Measurements from ENCODE around the gene STPG3. TPM values are rescaled to one million over a fixed set of nuclear protein-coding genes. Genes with fewer than 3 reads are reported as not detected.

Gene STPG3
- total RNA-seq, 2 experiments from 2014 or later = not detected

Other genes with a start within 250 kb of the STPG3 start
- gene ABCA2, start 223.0 kb upstream of the STPG3 start, total RNA-seq = 10 to 100 TPM; 67.7 to 70.3 TPM
- gene FUT7, start 219.2 kb upstream of the STPG3 start, total RNA-seq = 10 to 100 TPM in 1 of 2 experiments, 1 to 10 TPM in 1; 8.9 to 10.3 TPM
- gene NPDC1, start 205.1 kb upstream of the STPG3 start, total RNA-seq = 10 to 100 TPM; 35.5 to 41.4 TPM
- not detected for gene ENTPD2, start 197.2 kb upstream of the STPG3 start, total RNA-seq
- 10 to 100 TPM; 33.8 to 40.6 TPM for gene SAPCD2, start 180.7 kb upstream of the STPG3 start, total RNA-seq
- gene UAP1L1, start 173.8 kb upstream of the STPG3 start, total RNA-seq = 10 to 100 TPM; 19.1 to 21.9 TPM
- gene MAN1B1, start 164.3 kb upstream of the STPG3 start, total RNA-seq = 10 to 100 TPM; 43.0 to 55.0 TPM
- 100 to 1,000 TPM; 206 to 259 TPM for gene DPP7, start 136.6 kb upstream of the STPG3 start, total RNA-seq
- gene GRIN1, start 112.1 kb upstream of the STPG3 start, total RNA-seq = under 1 TPM in 1 of 2 experiments, not detected in 1; 0.05 TPM
- not detected for gene LRRC26, start 81.2 kb upstream of the STPG3 start, total RNA-seq
- gene TMEM210, start 79.2 kb upstream of the STPG3 start, total RNA-seq = not detected
- 10 to 100 TPM; 61.3 to 76.1 TPM for gene ANAPC2, start 62.7 kb upstream of the STPG3 start, total RNA-seq
- gene SSNA1, start 62.6 kb upstream of the STPG3 start, total RNA-seq = 10 to 100 TPM; 74.8 to 81.3 TPM
- 1 to 10 TPM; 8.9 TPM for gene TPRN, start 50.5 kb upstream of the STPG3 start, total RNA-seq
- gene TMEM203, start 45.6 kb upstream of the STPG3 start, total RNA-seq = 10 to 100 TPM; 28.5 to 34.0 TPM
- 10 to 100 TPM; 38.4 to 44.2 TPM for gene NDOR1, start 45.6 kb upstream of the STPG3 start, total RNA-seq
- gene RNF208, start 29.0 kb upstream of the STPG3 start, total RNA-seq = 1 to 10 TPM; 2.1 to 2.7 TPM
- gene CYSRT1, start 26.1 kb upstream of the STPG3 start, total RNA-seq = under 1 TPM; 0.35 to 0.72 TPM
- gene RNF224, start 23.8 kb upstream of the STPG3 start, total RNA-seq = under 1 TPM in 1 of 2 experiments, not detected in 1; 0.10 TPM
- not detected for gene SLC34A3, start 20.4 kb upstream of the STPG3 start, total RNA-seq
- gene TUBB4B, start 10.0 kb upstream of the STPG3 start, total RNA-seq = 100 to 1,000 TPM; 355 to 382 TPM
- gene NELFB, start 4.0 kb downstream of the STPG3 start, total RNA-seq = 10 to 100 TPM; 54.1 to 66.6 TPM
- 1 to 10 TPM; 6.0 to 7.1 TPM for gene TOR4A, start 26.4 kb downstream of the STPG3 start, total RNA-seq
- gene NRARP, start 51.0 kb downstream of the STPG3 start, total RNA-seq = under 1 TPM; 0.32 to 0.44 TPM
- 10 to 100 TPM; 10.3 to 13.2 TPM for gene EXD3, start 171.9 kb downstream of the STPG3 start, total RNA-seq
- gene NOXA1, start 172.1 kb downstream of the STPG3 start, total RNA-seq = 1 to 10 TPM in 1 of 2 experiments, under 1 TPM in 1; 0.46 to 1.1 TPM
- not detected for gene ENTPD8, start 190.1 kb downstream of the STPG3 start, total RNA-seq
- gene NSMF, start 208.0 kb downstream of the STPG3 start, total RNA-seq = 10 to 100 TPM; 57.6 to 60.3 TPM